AG10803 (cell line): ENCODE measurements around the gene NDE1.

ENCODE experiments used
- DNase-seq: peaks from one replicate; pipeline ENCODE4 v3.0.0; 2010; ENCODE audit warnings: low read depth
- H3K4me3 ChIP-seq: 2 replicates; pipeline ENCODE4 v1.5.1; 2011; ENCODE audit warnings: mild to moderate bottlenecking, low read length, control low read depth
- TF ChIP-seq, protein P1 (sequence below): conservative IDR thresholded peaks from 2 replicates; pipeline ENCODE4 v1.5.1; 2011; ENCODE audit warnings: mild to moderate bottlenecking, low read length, control low read depth, inconsistent platforms

NDE1 gene

DNA sequence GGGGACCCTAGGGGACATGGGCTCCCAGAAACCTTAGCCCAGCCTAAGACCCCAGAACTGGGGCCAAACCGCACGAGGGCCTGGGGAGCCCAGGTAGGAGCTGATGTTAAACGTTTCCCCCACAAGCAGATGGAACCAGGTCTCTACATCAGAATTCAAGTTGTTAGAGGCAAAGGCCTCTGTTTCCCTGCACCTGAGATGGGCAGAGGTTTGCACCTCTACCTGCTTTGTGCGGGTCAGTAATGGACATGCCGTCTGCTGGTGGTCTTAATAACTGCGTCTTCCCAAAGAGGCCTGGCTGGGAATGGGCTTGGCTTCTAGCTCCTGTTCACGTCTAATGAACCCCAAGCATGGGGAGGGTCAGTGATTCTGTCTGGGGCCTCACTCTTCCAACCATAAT is 79.1 kb downstream of the NDE1 start:
- TF ChIP-seq, protein P1, sequence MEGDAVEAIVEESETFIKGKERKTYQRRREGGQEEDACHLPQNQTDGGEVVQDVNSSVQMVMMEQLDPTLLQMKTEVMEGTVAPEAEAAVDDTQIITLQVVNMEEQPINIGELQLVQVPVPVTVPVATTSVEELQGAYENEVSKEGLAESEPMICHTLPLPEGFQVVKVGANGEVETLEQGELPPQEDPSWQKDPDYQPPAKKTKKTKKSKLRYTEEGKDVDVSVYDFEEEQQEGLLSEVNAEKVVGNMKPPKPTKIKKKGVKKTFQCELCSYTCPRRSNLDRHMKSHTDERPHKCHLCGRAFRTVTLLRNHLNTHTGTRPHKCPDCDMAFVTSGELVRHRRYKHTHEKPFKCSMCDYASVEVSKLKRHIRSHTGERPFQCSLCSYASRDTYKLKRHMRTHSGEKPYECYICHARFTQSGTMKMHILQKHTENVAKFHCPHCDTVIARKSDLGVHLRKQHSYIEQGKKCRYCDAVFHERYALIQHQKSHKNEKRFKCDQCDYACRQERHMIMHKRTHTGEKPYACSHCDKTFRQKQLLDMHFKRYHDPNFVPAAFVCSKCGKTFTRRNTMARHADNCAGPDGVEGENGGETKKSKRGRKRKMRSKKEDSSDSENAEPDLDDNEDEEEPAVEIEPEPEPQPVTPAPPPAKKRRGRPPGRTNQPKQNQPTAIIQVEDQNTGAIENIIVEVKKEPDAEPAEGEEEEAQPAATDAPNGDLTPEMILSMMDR, result no peak
- no peak for DNase-seq
- H3K4me3 ChIP-seq, result no peak overlapping the region

DNA sequence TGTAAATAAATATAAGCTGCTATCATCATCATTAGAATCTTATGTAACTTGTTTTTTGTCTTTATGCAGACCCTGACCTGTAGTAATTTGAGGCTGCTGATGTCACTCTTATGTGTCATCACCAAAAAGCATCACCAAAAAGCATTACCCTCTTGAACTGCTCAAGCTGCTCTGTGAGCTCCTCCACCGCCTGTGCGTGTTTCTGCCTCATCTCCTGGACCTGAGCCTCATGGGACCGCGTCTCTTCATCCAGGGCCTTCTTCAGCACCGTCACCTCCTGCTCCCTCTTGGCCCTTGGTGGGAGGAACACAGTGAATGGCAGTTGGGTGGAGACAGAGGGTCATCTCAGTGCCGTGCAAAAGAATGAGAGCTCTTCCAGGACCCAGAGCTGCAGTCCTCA is 82.4 kb downstream of the NDE1 start:
- no peak for DNase-seq
- TF ChIP-seq, protein P1, result no peak
- no peak overlapping the region for H3K4me3 ChIP-seq

DNA sequence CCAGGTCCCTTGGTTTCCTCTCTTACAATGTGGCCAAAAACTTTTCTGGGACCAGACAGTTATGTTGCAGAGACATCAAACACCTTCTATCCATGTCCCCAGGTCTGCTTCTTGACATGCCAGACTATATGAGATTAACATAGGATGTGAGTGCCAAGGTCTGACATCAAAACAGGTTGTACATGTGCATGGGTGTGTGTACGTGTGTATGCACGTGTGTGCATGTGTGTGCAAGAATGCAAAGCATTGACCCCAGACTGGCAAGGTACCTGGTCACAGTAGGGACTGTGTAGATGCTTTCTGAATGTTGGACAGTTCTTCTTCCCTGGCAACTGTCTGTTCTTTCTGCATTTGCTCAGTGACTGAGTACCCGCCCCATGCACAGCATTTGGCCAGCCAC is 85.6 kb downstream of the NDE1 start:
- TF ChIP-seq, protein P1, result no peak
- H3K4me3 ChIP-seq, result no peak overlapping the region
- no peak for DNase-seq

DNA sequence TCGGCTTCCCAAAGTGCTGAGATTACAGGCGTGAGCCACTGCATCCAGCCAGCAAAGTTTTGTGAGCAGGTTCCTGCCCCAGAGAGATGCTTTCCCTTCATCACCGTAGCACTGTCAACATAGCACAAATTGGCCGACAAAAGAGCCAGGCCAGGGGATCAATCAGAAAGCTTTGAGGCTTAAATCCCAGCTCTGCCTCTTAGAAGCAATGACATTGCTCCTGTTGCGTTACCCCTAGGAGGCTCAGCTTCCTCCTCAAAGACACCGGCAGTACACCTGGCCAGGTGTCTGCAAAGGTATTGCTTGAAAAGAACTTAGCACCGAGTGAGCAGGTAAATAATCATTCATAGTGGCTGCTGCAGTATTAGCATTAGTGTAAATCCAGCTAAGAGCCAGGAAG is 86.5 kb downstream of the NDE1 start:
- TF ChIP-seq, protein P1, result no peak
- H3K4me3 ChIP-seq, result no peak overlapping the region
- DNase-seq, result no peak

DNA sequence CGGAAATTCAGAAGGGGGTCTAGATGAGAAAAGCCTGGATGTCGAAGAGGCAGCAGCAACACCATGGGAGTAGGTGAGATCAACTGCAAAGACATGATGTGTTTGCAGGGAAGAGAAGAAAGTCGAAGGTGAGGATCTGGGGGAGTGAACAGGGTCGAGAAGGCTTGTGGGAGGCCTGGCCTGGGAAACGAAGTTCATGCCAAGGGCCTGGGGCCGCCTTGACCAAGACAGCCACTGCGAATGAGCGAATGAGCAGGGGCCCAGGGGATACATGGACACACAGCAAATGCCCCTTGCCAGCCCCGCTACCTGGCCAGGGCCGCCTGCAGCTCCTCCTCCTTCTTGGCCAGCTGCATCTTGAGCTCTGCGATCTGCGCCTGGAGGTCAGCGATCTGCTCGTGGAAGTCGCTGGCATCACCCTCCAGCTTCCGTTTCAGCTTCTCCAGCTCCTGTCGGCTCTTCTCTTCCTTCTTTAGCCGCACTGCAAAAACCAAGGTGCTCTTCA is 87.1 kb downstream of the NDE1 start:
- no peak overlapping the region for H3K4me3 ChIP-seq
- no peak for DNase-seq
- TF ChIP-seq, protein P1, result no peak

DNA sequence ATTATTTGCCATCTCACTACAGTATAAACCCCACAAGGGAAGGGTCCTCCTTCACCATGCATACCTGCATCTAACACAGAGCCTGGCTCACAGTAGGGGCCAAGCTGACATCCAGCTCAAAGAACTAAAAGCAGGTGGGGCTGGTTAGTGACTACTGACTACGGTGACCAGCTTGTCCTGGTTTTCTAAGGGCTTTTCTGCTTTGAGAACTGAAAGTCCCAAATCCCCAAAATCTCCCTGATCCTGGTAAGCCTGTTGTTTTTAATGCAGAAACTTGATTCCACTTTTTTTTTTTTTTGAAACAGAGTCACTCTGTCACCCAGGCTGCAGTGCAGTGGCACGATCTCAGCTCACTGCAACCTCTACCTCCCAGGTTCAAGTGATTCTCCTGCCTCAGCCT is 89.4 kb downstream of the NDE1 start:
- TF ChIP-seq, protein P1, result no peak
- H3K4me3 ChIP-seq, result no peak overlapping the region
- no peak for DNase-seq

DNA sequence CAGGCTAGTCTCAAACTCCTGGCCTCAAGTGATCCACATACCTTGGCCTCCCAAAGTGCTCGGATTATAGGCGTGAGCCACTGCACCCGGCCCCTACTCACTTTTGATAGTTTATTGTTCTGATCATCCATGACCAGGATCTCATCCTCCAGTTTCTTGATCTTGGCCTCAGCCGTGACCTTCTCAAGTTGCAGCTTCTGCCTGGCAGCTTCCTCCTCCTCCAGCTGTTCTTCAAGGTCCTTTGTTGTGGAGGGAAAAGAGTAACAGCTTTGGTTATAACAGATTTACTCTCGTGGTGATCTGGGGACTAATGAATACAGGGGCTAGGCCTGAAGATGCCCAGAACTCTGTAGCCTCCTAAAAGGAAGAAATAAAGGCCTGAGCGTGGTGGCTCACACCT is 89.9 kb downstream of the NDE1 start:
- TF ChIP-seq, protein P1, result no peak
- no peak for DNase-seq
- no peak overlapping the region for H3K4me3 ChIP-seq
